Psoas muscle (tissue), 8 donors: ENCODE measurements around the gene FIGNL1. TPM values are rescaled to one million over a fixed set of nuclear protein-coding genes. Genes with fewer than 3 reads are reported as not detected.

Experiments
- ATAC-seq, 4 donors: fragments of 200-7000 bp; cut with Tn5 transposase; one replicate each; pipeline ENCODE4 v1.9.1; 2020; ENCODE audit warnings: moderate library complexity in 3 of 4, mild to moderate bottlenecking in 2 of 4
- DNase-seq, 2 donors: peaks; one replicate each; pipeline ENCODE4 v3.0.0-alpha.2; 2020
- H3K27ac ChIP-seq: fragments of 200-600 bp; one replicate; pipeline ENCODE4 v1.8.0; 2022
- H3K27me3 ChIP-seq, 3 donors: fragments of 200-600 bp in 1 of 3; one replicate each; pipeline versions ENCODE4 v1.6.1 to v1.8.0; 2013 to 2022; ENCODE audit warnings: low read length in 2 of 3, mild to moderate bottlenecking in 2 of 3, moderate library complexity in 1 of 3; ENCODE audit not compliant: insufficient read depth in 3 of 3
- H3K36me3 ChIP-seq, 2 donors: fragments of 200-600 bp in 1 of 2; one replicate each; pipeline versions ENCODE4 v1.6.1 to v1.8.0; 2013 to 2022; ENCODE audit warnings: low read depth in 1 of 2, mild to moderate bottlenecking in 1 of 2, moderate library complexity in 1 of 2; ENCODE audit not compliant: insufficient read depth in 1 of 2
- H3K4me1 ChIP-seq: fragments of 200-600 bp; one replicate; pipeline ENCODE4 v1.8.0; 2022
- H3K4me3 ChIP-seq: fragments of 200-600 bp; one replicate; pipeline ENCODE4 v1.8.0; 2022; ENCODE audit warnings: mild to moderate bottlenecking
- H3K9me3 ChIP-seq: fragments of 200-600 bp; one replicate; pipeline ENCODE4 v1.8.0; 2022
- WGBS, 3 donors: extraction: QIAGEN DNeasy Blood & Tissue Kit; methylation state at CpG; one replicate each; pipeline versions ENCODE4 v1.1.6 to v1.1.7; 2013; 5-methylcytosine and 5-hydroxymethylcytosine counted together
- intact Hi-C, 2 donors: fragments of 100-400 bp; cut with DNase I; formaldehyde crosslinking; loops; one replicate each; pipeline versions ENCODE4 v1.11.0 to v1.14.2; 2022
- polyA plus RNA-seq, 3 donors: library from polyadenylated mRNA; stranded (reverse); fragments of 200-250 nt; gene quantifications; one replicate each; pipeline ENCODE4 v1.2.3, GENCODE V29; 2013
- total RNA-seq, 4 donors: library from RNA; stranded (reverse); fragmentation: NEBNext Ultra II Directional in 2 of 4; extraction: Animal tissue kit (Norgen Biotek cat#: 25700) in 2 of 4; gene quantifications; one replicate each; pipeline versions ENCODE4 v1.2.1 to v1.2.4, GENCODE V29; 2021 to 2023
- TF ChIP-seq, protein P1 (sequence below): fragments of 200-600 bp; IDR thresholded peaks from one replicate; pipeline ENCODE4 v1.8.0; 2022; ENCODE audit warnings: antibody characterized with exemption
- donor health status: healthy with polysubstance abuse.
- donor health status: DM: no; HTN: no; CAD: no; lungs with moderate emphysema.
- donor health status: Bipolar disorder and iron deficiency.
- donor health status: healthy.
- donor health status: DM: yes; HTN: yes; CAD: no.
- donor health status: DM: no; HTN: no; CAD: no.
- donor health status: DM: no; HTN: no; CAD: no.
- donor health status: DM: yes; HTN: yes; CAD: no.

The FIGNL1 gene
- total and polyA plus RNA-seq, 7 donors = 2.7 to 13.4 (median 7.9) TPM

GRCh38 chr7:50416527-50417182 lies 33.5 kb downstream of the FIGNL1 start:
- 64 to 69% (median 65%) methylated on average over 7 of the region's 7 CpGs for WGBS, 3 donors
- no peak overlapping the region for H3K4me3 ChIP-seq
- no peaks in the 10 kb centered on the region for H3K4me1 ChIP-seq
- no peak overlapping the region for H3K27ac ChIP-seq
- ATAC-seq (no peak), DNase-seq (no peak)
- TF ChIP-seq, protein P1, sequence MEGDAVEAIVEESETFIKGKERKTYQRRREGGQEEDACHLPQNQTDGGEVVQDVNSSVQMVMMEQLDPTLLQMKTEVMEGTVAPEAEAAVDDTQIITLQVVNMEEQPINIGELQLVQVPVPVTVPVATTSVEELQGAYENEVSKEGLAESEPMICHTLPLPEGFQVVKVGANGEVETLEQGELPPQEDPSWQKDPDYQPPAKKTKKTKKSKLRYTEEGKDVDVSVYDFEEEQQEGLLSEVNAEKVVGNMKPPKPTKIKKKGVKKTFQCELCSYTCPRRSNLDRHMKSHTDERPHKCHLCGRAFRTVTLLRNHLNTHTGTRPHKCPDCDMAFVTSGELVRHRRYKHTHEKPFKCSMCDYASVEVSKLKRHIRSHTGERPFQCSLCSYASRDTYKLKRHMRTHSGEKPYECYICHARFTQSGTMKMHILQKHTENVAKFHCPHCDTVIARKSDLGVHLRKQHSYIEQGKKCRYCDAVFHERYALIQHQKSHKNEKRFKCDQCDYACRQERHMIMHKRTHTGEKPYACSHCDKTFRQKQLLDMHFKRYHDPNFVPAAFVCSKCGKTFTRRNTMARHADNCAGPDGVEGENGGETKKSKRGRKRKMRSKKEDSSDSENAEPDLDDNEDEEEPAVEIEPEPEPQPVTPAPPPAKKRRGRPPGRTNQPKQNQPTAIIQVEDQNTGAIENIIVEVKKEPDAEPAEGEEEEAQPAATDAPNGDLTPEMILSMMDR = no peak
- H3K36me3 ChIP-seq = no peaks in the 10 kb centered on the region
- no peaks in the 10 kb centered on the region for H3K9me3 ChIP-seq
- intact Hi-C loops = loop anchor here in 1 of 2 donors (2.0 to 5.0 kb wide), 2 partner anchors 274 to 328 kb away; no protein-coding TSS in a partner anchor
- no peaks in the 10 kb centered on the region for H3K27me3 ChIP-seq

DNA sequence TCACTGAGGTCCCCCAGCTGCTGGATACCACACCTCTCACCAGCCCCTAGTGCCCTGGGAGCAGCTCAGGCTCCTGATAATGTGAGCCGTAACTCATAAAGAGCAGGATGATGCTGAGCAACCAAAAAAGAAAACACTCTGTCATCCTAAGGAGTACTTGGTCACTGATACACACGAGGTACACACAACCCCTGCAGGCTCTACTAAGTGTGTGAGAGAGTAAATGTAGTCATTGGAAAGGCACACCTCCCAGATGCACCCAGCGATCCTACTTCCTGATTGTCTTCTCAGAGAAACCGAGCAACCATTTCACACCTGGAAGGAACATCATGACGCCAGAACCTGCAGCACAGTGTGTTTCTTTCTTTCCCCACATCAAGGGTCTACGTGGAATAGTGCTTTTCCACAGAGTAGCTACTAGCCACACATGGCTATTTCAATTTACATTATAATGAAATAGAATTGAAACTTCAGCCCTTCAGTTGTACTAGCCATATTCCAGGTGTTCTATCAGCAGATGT lies 34.2 kb downstream of the FIGNL1 start:
- ATAC-seq (no peak), DNase-seq (no peak)
- WGBS, 3 donors = 68 to 71% (median 70%) methylated on average over 6 of the region's 6 CpGs
- Histone ChIP-seq H3K9me3 (no peaks in the 10 kb centered on the region), H3K36me3 (no peaks in the 10 kb centered on the region), H3K27me3 (no peaks in the 10 kb centered on the region), H3K27ac (no peak overlapping the region), H3K4me1 (no peaks in the 10 kb centered on the region), H3K4me3 (no peak overlapping the region)
- TF ChIP-seq, protein P1 = no peak
- intact Hi-C loops = loop anchor here in 1 of 2 donors (2.0 to 5.0 kb wide), 2 partner anchors 274 to 327 kb away; no protein-coding TSS in a partner anchor

DNA sequence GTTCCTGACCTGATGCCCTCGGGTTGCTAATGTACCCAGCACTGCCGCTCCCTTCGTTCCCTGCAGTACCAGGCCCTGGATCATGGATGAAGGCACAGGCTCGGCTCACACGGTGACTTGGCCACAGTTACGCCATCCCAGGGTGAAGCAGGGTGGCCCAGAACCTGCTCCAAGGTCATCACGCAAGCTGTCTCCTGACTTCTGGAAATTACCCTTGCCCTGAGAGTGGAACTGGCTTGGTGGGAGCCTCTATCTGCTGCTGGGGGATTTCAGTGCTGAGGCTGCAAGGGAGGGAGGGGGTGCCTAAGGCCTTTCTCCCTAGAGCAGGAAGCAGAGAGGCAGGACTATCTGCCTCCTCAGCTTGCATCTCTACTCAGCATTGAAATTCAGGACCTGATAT lies 36.6 kb downstream of the FIGNL1 start:
- WGBS, 3 donors = 85 to 88% (median 85%) methylated on average over 7 of the region's 7 CpGs

DNA sequence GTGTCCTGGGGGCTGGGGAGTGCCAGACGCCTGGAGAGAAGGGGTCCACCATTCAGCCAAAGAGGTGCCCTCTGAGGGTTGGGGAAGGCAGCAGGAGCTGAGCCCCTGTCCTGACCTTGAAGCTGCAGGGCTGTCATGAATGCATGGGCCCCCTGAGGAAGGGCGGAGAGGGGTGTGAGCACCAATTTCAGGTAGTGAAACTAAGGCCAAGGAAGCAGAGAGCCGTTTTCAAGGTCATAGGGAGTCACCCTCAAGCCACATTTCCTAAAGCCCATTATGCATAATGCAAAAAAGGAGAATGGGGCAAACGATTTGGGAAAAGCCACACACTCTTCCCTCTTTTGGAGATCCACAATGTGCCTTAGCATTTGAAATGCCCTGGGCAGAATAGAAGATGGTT lies 37.2 kb downstream of the FIGNL1 start:
- Histone ChIP-seq H3K27me3 (no peaks in the 10 kb centered on the region), H3K4me1 (no peaks in the 10 kb centered on the region), H3K27ac (no peak overlapping the region), H3K9me3 (no peaks in the 10 kb centered on the region), H3K36me3 (no peaks in the 10 kb centered on the region), H3K4me3 (no peak overlapping the region)
- WGBS, 3 donors = 56 to 63% (median 58%) methylated on average over 4 of the region's 4 CpGs
- TF ChIP-seq, protein P1 = no peak
- intact Hi-C loops = no loop called here
- no peak for ATAC-seq
- no peak for DNase-seq

More for the DNA sequence above, 36.6 kb downstream of the FIGNL1 start:
- no peak overlapping the region for H3K27ac ChIP-seq
- intact Hi-C loops = no loop called here
- TF ChIP-seq, protein P1 = no peak
- no peaks in the 10 kb centered on the region for H3K27me3 ChIP-seq
- no peaks in the 10 kb centered on the region for H3K36me3 ChIP-seq
- ATAC-seq = no peak
- H3K9me3 ChIP-seq = no peaks in the 10 kb centered on the region
- H3K4me3 ChIP-seq = no peak overlapping the region
- no peaks in the 10 kb centered on the region for H3K4me1 ChIP-seq
- no peak for DNase-seq
